ENCODE data around the gene TMEM151B.

DNA sequence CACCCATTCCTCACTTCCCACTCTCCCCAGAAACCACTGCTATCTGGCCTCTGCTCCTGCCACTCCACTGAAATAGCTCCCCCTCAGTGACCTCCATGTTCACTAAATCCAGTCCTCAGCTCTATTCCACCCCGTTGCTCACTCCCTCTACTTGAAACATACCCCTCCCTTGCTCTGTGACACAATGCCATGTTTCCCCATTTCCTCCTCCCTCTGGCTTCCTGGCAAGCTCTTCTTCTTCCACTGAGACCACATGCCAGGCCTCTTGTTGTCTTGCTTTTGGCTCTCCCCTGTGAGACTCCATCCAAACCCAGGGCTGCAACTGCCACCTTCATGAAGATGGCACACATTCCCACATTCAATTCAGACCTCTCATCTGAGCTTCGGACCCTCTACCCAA is 13.9 kb downstream of the TMEM151B start:
- TF ChIP-seq, protein P1, sequence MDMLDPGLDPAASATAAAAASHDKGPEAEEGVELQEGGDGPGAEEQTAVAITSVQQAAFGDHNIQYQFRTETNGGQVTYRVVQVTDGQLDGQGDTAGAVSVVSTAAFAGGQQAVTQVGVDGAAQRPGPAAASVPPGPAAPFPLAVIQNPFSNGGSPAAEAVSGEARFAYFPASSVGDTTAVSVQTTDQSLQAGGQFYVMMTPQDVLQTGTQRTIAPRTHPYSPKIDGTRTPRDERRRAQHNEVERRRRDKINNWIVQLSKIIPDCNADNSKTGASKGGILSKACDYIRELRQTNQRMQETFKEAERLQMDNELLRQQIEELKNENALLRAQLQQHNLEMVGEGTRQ (IDR thresholded peaks at IDR 0.05; ENCODE audit: low read depth, low read length) = no peak
- TF ChIP-seq, protein P2, sequence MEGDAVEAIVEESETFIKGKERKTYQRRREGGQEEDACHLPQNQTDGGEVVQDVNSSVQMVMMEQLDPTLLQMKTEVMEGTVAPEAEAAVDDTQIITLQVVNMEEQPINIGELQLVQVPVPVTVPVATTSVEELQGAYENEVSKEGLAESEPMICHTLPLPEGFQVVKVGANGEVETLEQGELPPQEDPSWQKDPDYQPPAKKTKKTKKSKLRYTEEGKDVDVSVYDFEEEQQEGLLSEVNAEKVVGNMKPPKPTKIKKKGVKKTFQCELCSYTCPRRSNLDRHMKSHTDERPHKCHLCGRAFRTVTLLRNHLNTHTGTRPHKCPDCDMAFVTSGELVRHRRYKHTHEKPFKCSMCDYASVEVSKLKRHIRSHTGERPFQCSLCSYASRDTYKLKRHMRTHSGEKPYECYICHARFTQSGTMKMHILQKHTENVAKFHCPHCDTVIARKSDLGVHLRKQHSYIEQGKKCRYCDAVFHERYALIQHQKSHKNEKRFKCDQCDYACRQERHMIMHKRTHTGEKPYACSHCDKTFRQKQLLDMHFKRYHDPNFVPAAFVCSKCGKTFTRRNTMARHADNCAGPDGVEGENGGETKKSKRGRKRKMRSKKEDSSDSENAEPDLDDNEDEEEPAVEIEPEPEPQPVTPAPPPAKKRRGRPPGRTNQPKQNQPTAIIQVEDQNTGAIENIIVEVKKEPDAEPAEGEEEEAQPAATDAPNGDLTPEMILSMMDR (conservative IDR thresholded peaks at IDR 0.05; ENCODE audit: low read depth, low read length) = no peak
- no peak for TF ChIP-seq POLR2A (IDR thresholded peaks at IDR 0.05; ENCODE audit: low read depth, low read length)
- no peak for TF ChIP-seq RFX5 (IDR thresholded peaks at IDR 0.05; ENCODE audit: low read depth, low read length)
- TF ChIP-seq MAFK (IDR thresholded peaks at IDR 0.05; ENCODE audit: low read depth, low read length) = no peak
- TF ChIP-seq MAZ (IDR thresholded peaks at IDR 0.05; ENCODE audit: borderline replicate concordance, low read depth, low read length) = no peak
